NCI-H2227 treated with DMSO at 0.1 percent for 48 hours (cell line): ENCODE results near the gene MUC5AC.

ENCODE experiments used
- DNase-seq: peaks from one replicate; lab custom pipeline; 2025; lab: John Stamatoyannopoulos, UW

MUC5AC gene

DNA sequence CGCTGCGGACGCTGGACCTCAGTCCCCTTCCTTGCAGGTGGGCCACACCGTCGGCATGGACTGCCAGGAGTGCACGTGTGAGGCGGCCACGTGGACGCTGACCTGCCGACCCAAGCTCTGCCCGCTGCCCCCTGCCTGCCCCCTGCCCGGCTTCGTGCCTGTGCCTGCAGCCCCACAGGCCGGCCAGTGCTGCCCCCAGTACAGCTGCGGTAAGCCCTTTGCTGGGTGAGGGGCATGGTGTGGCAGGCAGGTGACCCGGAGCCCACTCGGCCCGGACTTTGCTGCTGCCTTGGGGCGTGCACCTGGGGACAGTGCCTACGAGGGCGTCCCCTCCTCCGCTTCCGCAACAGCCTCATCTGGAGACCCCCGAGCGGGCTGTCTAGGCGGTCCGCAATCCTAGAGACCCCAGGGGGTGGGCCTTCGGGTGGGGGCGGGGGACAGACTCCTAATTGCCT is 39.7 kb downstream of the MUC5AC start:
- DNase-seq, result no peak

DNA sequence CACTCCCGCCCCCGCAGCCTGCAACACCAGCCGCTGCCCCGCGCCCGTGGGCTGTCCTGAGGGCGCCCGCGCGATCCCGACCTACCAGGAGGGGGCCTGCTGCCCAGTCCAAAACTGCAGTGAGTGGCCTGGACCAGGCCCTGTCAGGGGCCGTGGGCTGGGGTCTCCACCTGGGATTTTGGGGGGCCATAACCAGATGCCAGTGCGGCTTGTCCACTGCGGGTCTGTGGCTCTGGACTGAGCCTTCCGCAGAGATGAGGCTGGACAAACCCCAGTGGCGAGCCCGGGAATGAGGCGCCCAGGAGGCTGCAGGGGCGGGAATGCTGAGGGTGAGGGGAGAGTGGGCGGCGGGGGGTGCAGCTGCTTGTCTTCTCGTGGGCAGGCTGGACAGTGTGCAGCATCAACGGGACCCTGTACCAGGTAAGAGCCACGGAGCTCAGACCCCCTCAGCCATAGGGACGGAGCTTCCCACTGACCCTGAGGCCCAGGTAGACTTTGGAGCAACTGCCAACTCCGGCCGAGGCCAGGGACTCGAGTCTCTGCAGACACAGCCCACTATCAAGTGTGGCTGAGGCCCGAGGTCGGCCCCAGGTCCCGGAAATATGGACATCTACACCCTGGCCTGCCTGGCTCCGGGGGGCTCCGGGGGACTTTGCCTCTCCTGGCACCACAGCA is 40.3 kb downstream of the MUC5AC start:
- no peak for DNase-seq

DNA sequence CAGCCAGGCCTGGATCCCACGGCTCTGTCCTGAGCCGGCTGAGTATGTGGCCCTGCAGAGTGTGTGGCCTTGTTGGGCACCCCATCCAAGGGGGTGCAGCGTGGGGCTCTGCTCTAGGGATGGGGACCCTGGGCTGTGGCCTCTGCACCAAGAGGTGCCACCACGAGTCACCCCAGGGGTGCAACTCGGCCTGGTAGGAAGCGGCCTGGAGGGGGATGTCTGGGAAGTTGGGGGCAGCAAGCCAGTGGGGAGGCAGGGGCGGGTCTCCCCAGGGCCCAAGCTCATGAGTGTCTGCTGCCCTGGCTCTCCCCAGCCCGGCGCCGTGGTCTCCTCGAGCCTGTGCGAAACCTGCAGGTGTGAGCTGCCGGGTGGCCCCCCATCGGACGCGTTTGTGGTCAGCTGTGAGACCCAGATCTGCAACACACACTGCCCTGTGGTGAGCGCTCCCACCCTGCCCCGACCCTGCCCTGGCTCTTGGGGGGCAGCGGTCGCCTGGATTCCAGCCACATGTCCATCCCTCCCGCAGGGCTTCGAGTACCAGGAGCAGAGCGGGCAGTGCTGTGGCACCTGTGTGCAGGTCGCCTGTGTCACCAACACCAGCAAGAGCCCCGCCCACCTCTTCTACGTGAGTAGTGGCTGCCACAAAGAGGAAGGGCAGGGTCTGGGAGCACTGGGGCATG is 40.9 kb downstream of the MUC5AC start:
- no peak for DNase-seq

GRCh38 chr11:1199241-1199750 is 41.5 kb downstream of the MUC5AC start:
- DNase-seq, result no peak

- DNase-seq, result no peak
Observed at GRCh38 chr11:1199751-1200610, 42.2 kb downstream of the MUC5AC start.

- DNase-seq, result no peak
Observed at GRCh38 chr11:1200611-1201191, 42.9 kb downstream of the MUC5AC start.

- no peak for DNase-seq
Observed at GRCh38 chr11:1201395-1202153, 43.8 kb downstream of the MUC5AC start.

- no peak for DNase-seq
Observed at GRCh38 chr11:1202154-1202775, 44.5 kb downstream of the MUC5AC start.

DNA sequence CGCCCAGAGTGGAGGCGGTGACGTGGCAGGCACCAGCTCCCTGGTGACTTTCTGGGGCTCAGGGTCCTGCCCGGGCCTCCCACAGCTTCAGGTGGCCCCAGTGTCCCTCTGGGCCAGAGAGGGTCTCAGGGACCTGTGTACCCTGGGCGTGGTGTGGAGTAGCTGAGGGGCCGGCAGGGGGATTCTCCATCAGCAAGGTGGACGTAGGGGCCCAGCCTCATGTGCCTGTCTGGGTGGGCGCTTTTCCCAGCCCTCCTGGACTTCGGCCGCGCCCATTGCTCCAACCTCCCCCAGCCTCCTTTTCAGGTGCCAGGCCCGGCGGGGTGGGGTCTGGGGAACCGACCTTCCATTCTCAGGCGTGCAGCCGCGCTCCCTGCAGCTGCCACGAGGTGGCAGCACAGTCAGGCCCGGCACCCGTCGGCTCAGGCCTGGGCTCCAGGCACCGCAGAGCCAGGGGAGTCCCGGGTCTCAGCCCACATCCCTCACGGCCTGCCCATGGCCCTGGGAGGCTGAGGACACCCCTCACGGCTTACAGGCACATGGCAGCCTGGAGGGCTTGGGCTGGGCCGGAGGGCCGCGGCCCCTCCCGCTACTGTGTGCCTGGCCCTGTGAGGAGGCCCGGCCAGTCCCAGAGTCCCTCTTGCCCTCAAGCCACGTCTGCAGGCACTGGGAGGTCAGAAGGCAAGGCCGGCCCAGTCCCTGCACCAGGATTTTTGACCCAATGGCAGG is 45.2 kb downstream of the MUC5AC start:
- no peak for DNase-seq

- DNase-seq, result no peak
Observed at GRCh38 chr11:1203505-1204271, 45.9 kb downstream of the MUC5AC start.

DNA sequence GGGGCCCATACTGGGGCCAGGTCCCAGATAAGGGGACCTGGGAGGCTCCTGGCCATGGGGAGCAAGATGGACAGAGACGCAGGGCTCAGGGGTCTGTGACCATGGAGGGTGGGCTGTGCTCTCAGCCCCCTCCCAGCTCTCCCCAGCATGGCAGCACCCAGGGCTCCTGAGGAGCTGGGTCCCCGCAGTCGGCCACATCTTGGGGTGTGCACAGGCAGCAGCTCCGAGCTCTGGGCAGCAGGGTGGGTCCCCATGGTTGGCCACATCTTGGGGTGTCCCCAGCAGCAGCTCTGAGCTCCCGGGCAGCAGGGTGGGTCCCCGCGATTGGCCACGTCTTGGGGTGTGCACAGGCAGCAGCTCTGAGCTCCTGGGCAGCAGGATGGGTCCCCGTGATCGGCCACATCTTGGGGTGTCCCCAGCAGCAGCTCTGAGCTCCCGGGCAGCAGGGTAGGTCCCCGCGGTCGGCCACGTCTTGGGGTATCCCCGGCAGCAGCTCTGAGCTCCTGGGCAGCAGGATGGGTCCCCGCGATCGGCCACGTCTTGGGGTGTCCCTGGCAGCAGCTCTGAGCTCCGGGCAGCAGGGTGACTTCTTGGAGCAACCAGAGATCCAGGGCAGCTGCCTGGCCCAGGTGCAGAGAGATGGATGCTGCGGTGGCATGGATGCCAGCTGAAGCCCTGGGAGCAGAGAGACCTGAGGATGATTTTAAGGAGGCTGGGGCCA is 46.8 kb downstream of the MUC5AC start:
- no peak for DNase-seq

DNA sequence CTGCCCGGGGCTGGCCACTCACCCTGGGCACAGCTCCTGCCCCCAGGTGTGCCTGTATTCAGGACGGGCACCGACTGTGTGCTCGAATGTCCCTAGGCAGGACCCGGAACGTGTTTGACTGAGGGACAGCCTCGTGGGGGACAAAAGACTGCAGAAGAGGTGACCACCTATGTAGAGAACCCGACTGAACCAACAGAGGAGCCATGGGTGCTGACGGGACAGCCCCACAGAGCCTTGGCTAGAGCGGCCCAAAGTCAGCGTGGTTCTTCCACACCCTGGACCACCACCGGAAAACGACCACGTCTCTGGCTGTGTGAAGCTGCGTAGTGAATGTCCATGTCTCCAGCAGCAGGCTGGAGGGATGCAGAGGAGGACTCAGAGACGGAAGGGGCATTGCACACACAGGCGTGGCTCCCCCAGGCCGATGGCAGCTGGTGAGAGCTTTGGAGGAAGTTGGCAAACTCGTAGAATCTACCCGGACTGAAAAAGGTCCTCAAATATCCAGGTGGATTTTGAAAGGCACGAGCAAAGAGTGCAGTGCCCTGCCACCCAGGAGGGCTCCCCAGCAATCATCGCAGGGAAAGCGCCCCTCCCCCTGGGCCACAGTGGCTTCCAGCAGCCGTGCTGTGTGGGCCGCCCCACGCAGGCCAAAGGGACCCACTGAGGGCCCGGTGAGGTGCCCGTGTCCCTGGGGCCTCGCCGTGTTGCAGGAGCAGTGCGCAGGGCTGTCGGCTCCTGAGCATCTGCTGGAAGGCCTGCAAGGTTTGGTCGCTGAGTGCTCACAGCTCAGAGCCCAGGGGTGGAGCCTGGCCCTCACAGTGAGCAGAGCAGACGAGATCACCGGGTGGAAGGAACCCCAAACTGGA is 47.6 kb downstream of the MUC5AC start:
- no peak for DNase-seq

DNA sequence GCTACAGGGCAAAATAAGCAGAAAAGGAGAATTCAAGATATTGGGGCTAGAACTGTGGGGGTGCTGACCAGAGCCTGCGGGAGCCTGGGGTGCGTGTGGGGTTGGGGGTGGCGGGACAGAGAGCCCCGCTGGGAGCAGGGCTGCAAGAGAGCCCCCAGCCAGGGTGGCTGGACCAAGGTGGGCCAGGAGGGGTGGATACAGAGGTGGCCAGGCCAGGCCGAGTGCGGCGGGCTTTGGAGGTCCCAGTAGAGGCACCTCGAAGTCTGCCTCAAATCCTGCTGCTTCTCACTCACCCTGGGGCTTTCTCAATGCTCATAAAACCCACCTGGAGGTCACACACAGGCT is 48.2 kb downstream of the MUC5AC start:
- DNase-seq, result no peak

GRCh38 chr11:1206391-1207271 is 48.9 kb downstream of the MUC5AC start:
- DNase-seq, result no peak

DNA sequence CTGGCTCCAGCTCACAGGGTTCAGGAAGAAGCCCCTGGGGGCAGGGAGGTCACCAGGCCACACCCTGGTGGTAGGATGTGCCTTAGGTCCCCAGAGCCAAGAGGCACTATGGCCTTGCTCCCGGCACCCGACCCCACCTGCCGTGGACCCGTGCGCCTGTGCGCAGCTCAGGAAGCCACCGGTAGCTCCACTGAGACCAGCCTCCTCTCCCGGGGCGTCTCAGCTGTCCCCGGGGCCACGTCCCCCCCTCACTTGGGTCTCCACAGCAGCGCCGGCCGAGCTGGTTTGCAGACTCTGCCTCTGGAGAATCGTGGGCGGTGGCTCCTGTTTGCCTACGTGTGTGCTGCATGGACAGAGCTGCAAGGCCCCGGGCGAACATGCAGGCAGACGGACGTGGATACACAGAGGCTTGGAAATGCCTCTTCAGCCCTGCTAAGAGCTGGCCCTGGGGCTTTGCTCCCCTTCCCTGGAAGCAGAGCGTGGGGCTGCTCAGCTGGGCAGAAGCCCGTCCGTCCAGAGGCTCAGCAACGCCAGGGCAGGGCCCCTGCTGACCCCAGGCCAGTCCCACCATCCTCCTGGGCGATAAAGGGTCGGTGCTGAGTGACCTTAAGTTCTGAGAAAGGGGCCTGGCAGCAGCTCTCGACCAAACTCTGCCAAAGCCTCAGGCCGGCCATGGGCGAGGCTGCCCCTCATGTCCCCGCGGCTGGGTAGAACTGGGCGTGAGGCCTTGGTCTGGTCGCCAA is 49.8 kb downstream of the MUC5AC start:
- no peak for DNase-seq

GRCh38 chr11:1208144-1208393 is 50.3 kb downstream of the MUC5AC start:
- DNase-seq, result no peak
